ENCODE data around the gene JAM2.
"Not testable (repeated sequence)": the region's sequence is repeated elsewhere in the genome, so short reads cannot be mapped to it uniquely, and the experiment has no call there.

The JAM2 gene

DNA sequence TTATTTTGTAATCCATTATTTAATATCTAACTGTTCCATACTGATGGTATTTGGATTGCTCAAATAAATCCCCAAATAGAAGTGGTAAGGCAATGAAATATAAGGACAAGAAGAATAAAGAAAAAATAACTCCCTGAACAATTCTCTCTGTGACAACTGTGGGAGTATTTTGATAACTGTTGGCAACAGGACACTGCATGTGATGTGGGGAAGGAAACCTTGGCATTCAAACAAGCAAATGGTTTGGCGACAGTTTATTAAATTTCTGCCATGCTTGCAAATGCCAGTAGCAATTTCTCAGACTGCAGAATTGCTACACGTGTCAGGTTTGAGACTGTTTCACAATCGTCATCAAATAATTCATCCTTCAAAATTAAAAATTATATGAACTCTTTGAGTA is 23.2 kb upstream of the JAM2 start:
- no peak for DNase-seq (ENCODE audit: low read depth)
- TF ChIP-seq MAX (IDR thresholded peaks at IDR 0.05; ENCODE audit: low read depth, low read length) (no peak), MYC (IDR thresholded peaks at IDR 0.05; ENCODE audit: low read depth, low read length) (no peak), POLR2A (IDR thresholded peaks at IDR 0.05; ENCODE audit: extremely low read depth, insufficient read length) (no peak)
- TF ChIP-seq, protein P1, sequence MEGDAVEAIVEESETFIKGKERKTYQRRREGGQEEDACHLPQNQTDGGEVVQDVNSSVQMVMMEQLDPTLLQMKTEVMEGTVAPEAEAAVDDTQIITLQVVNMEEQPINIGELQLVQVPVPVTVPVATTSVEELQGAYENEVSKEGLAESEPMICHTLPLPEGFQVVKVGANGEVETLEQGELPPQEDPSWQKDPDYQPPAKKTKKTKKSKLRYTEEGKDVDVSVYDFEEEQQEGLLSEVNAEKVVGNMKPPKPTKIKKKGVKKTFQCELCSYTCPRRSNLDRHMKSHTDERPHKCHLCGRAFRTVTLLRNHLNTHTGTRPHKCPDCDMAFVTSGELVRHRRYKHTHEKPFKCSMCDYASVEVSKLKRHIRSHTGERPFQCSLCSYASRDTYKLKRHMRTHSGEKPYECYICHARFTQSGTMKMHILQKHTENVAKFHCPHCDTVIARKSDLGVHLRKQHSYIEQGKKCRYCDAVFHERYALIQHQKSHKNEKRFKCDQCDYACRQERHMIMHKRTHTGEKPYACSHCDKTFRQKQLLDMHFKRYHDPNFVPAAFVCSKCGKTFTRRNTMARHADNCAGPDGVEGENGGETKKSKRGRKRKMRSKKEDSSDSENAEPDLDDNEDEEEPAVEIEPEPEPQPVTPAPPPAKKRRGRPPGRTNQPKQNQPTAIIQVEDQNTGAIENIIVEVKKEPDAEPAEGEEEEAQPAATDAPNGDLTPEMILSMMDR (IDR thresholded peaks at IDR 0.05; ENCODE audit: low read depth, low read length) = no peak
- no peak overlapping the region for H3K4me3 ChIP-seq (ENCODE audit: low read depth, low read length)

DNA sequence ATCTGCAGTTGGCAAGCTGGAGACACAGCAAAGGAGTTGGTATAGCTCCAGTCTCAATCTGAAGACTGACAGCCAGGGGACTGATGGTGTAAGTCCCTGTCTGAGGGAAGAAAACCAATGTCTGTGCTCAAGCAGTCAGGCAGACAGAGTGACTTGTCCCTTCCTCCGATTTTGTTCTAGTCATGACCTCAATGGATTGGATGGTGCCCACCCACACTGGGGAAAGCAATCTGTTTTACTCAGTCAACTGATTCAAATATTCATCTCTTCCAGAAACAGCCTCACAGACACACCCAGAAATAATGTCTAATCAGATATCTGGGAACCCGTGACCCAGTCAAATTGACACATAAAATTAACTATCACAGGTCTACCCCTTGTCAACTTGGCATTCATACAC is 19.9 kb upstream of the JAM2 start:
- no peak for DNase-seq (ENCODE audit: low read depth)
- no peak for TF ChIP-seq MYC (IDR thresholded peaks at IDR 0.05; ENCODE audit: low read depth, low read length)
- H3K4me3 ChIP-seq (ENCODE audit: low read depth, low read length) = no peak overlapping the region

DNA sequence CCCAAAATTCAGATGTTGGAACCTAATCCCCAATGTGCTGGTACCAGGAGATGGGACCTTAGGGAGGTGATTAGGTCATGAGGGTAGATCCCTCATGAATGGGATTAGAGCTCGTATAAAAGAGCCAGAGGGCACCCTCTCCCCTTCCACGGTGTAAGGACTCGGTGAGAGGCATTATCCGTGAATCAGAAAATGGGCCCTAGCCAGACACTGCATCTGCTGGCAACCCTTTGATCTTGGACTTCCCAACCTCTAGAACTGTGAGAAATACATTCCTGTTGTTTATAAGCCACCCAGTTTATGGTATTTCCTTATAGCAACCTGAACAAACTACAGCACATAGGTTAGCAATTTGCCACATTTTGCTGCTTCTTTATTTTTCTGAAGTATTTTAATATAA is 14.5 kb upstream of the JAM2 start:
- no peak overlapping the region for H3K4me3 ChIP-seq (ENCODE audit: low read depth, low read length)
- TF ChIP-seq POLR2A (IDR thresholded peaks at IDR 0.05; ENCODE audit: extremely low read depth, insufficient read length) = no peak
- TF ChIP-seq, protein P1 (IDR thresholded peaks at IDR 0.05; ENCODE audit: low read depth, low read length) = no peak
- TF ChIP-seq MYC (IDR thresholded peaks at IDR 0.05; ENCODE audit: low read depth, low read length) = no peak
- TF ChIP-seq MAX (IDR thresholded peaks at IDR 0.05; ENCODE audit: low read depth, low read length) = no peak
- DNase-seq (ENCODE audit: low read depth) = no peak

GRCh38 chr21:25625036-25625435 is 14.0 kb upstream of the JAM2 start:
- no peak overlapping the region for H3K4me3 ChIP-seq (ENCODE audit: low read depth, low read length)
- TF ChIP-seq MYC (IDR thresholded peaks at IDR 0.05; ENCODE audit: low read depth, low read length) (no peak), MAX (IDR thresholded peaks at IDR 0.05; ENCODE audit: low read depth, low read length) (no peak), POLR2A (IDR thresholded peaks at IDR 0.05; ENCODE audit: extremely low read depth, insufficient read length) (no peak)
- TF ChIP-seq, protein P1 (IDR thresholded peaks at IDR 0.05; ENCODE audit: low read depth, low read length) = no peak
- DNase-seq (ENCODE audit: low read depth) = no peak

- not testable (repeated sequence) for DNase-seq (ENCODE audit: low read depth); H3K4me3 ChIP-seq (ENCODE audit: low read depth, low read length)
These were observed 13.1 kb upstream of the JAM2 start for GRCh38 chr21:25625776-25626555.

DNA sequence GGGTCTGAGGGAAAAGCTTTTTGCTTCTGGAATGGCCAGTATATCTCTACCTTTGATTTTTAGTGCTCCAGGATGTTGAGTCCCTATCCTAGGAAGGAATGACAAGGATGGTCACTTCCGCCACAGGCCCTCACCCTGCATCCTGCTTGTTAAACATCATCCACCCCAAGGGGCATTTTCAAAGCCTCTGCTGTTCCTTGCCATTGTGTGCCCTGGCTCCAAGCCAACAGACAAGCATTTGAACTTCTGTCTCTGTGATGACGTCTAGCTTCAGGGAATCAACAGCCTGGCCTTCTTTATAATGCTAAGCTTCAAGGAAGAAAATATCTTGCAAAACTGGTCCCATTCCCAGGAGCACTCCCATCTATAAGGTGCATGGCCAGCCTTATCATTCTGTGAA is 12.3 kb upstream of the JAM2 start:
- TF ChIP-seq MAX (IDR thresholded peaks at IDR 0.05; ENCODE audit: low read depth, low read length) (no peak), MYC (IDR thresholded peaks at IDR 0.05; ENCODE audit: low read depth, low read length) (no peak), POLR2A (IDR thresholded peaks at IDR 0.05; ENCODE audit: extremely low read depth, insufficient read length) (no peak)
- TF ChIP-seq, protein P1 (IDR thresholded peaks at IDR 0.05; ENCODE audit: low read depth, low read length) = no peak
- no peak for DNase-seq (ENCODE audit: low read depth)
- no peak overlapping the region for H3K4me3 ChIP-seq (ENCODE audit: low read depth, low read length)

DNA sequence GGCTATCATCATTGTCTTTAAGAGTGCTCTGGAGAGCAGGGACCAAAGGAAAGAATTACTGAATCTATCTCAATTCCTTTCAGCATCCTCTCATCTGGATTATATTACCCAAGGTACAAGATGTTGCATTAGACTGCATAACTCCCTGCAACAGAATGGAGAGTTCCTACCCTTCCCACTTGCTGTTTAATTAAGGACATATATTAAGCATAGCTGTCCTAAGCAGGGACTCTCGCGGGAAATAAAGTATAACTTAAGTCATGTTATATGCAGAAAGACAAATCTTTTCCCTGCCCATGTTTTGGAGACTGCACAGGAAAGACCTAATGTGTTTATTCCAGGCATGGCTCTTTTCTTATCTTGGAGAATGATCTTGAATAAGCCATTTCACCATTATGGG is 6.8 kb upstream of the JAM2 start:
- no peak for DNase-seq (ENCODE audit: low read depth)
- H3K4me3 ChIP-seq (ENCODE audit: low read depth, low read length) = no peak overlapping the region
- TF ChIP-seq POLR2A (IDR thresholded peaks at IDR 0.05; ENCODE audit: extremely low read depth, insufficient read length) = no peak
- TF ChIP-seq, protein P1 (IDR thresholded peaks at IDR 0.05; ENCODE audit: low read depth, low read length) = no peak
- no peak for TF ChIP-seq MAX (IDR thresholded peaks at IDR 0.05; ENCODE audit: low read depth, low read length)
- TF ChIP-seq MYC (IDR thresholded peaks at IDR 0.05; ENCODE audit: low read depth, low read length) = no peak

Measured in NB4 (cell line).